CD8-positive, alpha-beta memory T cell (primary cell): ENCODE results near the gene OR4Q2. TPM values are rescaled to one million over a fixed set of nuclear protein-coding genes. Genes with fewer than 3 reads are reported as not detected.

ENCODE experiments used
- CTCF ChIA-PET: fragments of 350-600 bp; sonication (Branson Sonifier 250); formaldehyde crosslinking; loops from one replicate; lab custom pipeline; 2021; ENCODE audit warnings: antibody characterized with exemption; lab: Charles Lee
- POLR2A ChIA-PET: fragments of 350-600 bp; sonication (Branson Sonifier 250); formaldehyde crosslinking; loops from one replicate; lab custom pipeline; 2021; ENCODE audit warnings: antibody characterized with exemption; lab: Charles Lee
- DNase-seq, 5 donors: peaks; one replicate each; pipeline versions ENCODE4 v3.0.0 to v3.0.0-alpha.2; 2020 to 2022; ENCODE audit warnings: mixed read lengths in 1 of 5
- H3K27ac ChIP-seq: one replicate; pipeline ENCODE4 v1.7.0; 2013; ENCODE audit warnings: low read depth, mild to moderate bottlenecking, low read length, moderate library complexity
- H3K27me3 ChIP-seq: 2 replicates; pipeline ENCODE4 v1.7.0; 2013; ENCODE audit warnings: low read length, mild to moderate bottlenecking; ENCODE audit not compliant: insufficient read depth, poor library complexity, severe bottlenecking
- H3K36me3 ChIP-seq: 2 replicates; pipeline ENCODE4 v1.7.0; 2013; ENCODE audit warnings: mild to moderate bottlenecking, low read length, moderate library complexity; ENCODE audit not compliant: insufficient read depth
- H3K4me1 ChIP-seq: 2 replicates; pipeline ENCODE4 v1.7.0; 2013; ENCODE audit warnings: mild to moderate bottlenecking, low read length, moderate library complexity; ENCODE audit not compliant: insufficient read depth
- H3K4me3 ChIP-seq: 2 replicates; pipeline ENCODE4 v1.7.0; 2013; ENCODE audit warnings: mild to moderate bottlenecking, low read length
- H3K9me3 ChIP-seq: 2 replicates; pipeline ENCODE4 v1.7.0; 2013; ENCODE audit warnings: mild to moderate bottlenecking, low read length
- H3K27ac Mint-ChIP-seq, 8 donors: one replicate each; pipeline ENCODE4 v1.8.0; 2020 to 2021; ENCODE audit warnings: mixed read lengths in 8 of 8, mild to moderate bottlenecking in 6 of 8, inconsistent platforms in 3 of 8, moderate library complexity in 3 of 8
- H3K27me3 Mint-ChIP-seq, 2 donors: one replicate each; pipeline ENCODE4 v1.8.0; 2020 to 2021; ENCODE audit warnings: mixed read lengths in 2 of 2, mild to moderate bottlenecking in 1 of 2, moderate library complexity in 1 of 2
- H3K36me3 Mint-ChIP-seq, 3 donors: one replicate each; pipeline ENCODE4 v1.8.0; 2020 to 2021; ENCODE audit warnings: mixed read lengths in 3 of 3, inconsistent platforms in 1 of 3, mild to moderate bottlenecking in 1 of 3
- H3K4me1 Mint-ChIP-seq, 3 donors: one replicate each; pipeline ENCODE4 v1.8.0; 2020 to 2021; ENCODE audit warnings: mixed read lengths in 3 of 3, inconsistent platforms in 1 of 3, mild to moderate bottlenecking in 1 of 3
- H3K4me3 Mint-ChIP-seq, 7 donors: one replicate each; pipeline ENCODE4 v1.8.0; 2020 to 2021; ENCODE audit warnings: mixed read lengths in 7 of 7, mild to moderate bottlenecking in 6 of 7, moderate library complexity in 4 of 7, inconsistent platforms in 2 of 7
- H3K9me3 Mint-ChIP-seq, 5 donors: one replicate each; pipeline ENCODE4 v1.8.0; 2020 to 2022; ENCODE audit warnings: mixed read lengths in 5 of 5, mild to moderate bottlenecking in 3 of 5, moderate library complexity in 2 of 5, inconsistent platforms in 1 of 5
- polyA plus RNA-seq: library from polyadenylated mRNA; unstranded; fragments of 300-500 nt; fragmentation: Illumina TruSeq; gene quantifications from one replicate; pipeline ENCODE4 v1.2.3, GENCODE V29; 2021
- total RNA-seq, 2 experiments: library from RNA; stranded (reverse); gene quantifications; one replicate each; pipeline ENCODE4 v1.2.3, GENCODE V29; 2021

OR4Q2 gene
- total and polyA plus RNA-seq, 3 experiments from 2014 or later, result not detected

DNA sequence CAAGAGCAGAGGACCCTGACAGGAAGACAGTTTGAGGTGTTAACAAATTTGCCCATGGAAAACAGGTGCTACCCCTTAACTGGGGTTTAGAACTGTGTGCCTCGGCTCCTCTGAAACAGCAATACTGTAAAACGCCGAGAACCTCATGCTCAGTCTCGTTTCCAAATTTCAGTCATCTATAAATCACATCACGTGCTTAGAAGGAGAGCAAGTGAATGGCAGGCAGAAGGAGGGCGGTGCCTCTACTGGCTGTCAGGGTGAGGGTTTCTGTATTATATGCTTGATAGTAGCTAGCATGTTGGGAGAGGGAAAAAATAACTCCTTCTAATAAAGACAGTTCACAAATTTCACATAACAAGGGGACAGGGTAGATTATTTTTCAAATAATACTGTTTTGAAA lies 29.1 kb downstream of the OR4Q2 start:
- Histone ChIP-seq H3K9me3 (no peaks in the 10 kb centered on the region), H3K4me3 (no peak overlapping the region), H3K36me3 (no peaks in the 10 kb centered on the region), H3K27me3 (no peaks in the 10 kb centered on the region), H3K27ac (no peak overlapping the region), H3K4me1 (no peaks in the 10 kb centered on the region)
- no peaks in the 10 kb centered on the region for H3K36me3 Mint-ChIP-seq
- H3K27ac Mint-ChIP-seq, result no peak overlapping the region
- no peak overlapping the region for H3K4me3 Mint-ChIP-seq
- ChIA-PET CTCF (no interaction called here), POLR2A (no interaction called here)
- H3K4me1 Mint-ChIP-seq, result no peaks in the 10 kb centered on the region
- no peaks in the 10 kb centered on the region for H3K27me3 Mint-ChIP-seq
- H3K9me3 Mint-ChIP-seq, result peaks cover 0 to 2% (median 0%) of the 10 kb centered on the region in 5 donors
- DNase-seq, result no peak

GRCh38 chr14:20035449-20035848 lies 33.5 kb downstream of the OR4Q2 start:
- no peak for DNase-seq
- Histone ChIP-seq H3K9me3 (no peaks in the 10 kb centered on the region), H3K36me3 (no peaks in the 10 kb centered on the region), H3K4me3 (no peak overlapping the region), H3K4me1 (no peaks in the 10 kb centered on the region), H3K27me3 (no peaks in the 10 kb centered on the region), H3K27ac (no peak overlapping the region)
- ChIA-PET POLR2A (no interaction called here), CTCF (no interaction called here)
- H3K36me3 Mint-ChIP-seq, result no peaks in the 10 kb centered on the region
- H3K27ac Mint-ChIP-seq, result no peak overlapping the region
- peaks cover 0 to 3% (median 2%) of the 10 kb centered on the region in 5 donors for H3K9me3 Mint-ChIP-seq
- no peak overlapping the region for H3K4me3 Mint-ChIP-seq
- H3K4me1 Mint-ChIP-seq, result no peaks in the 10 kb centered on the region
- no peaks in the 10 kb centered on the region for H3K27me3 Mint-ChIP-seq

GRCh38 chr14:20035938-20036337 lies 34.0 kb downstream of the OR4Q2 start, which contains the start of gene OR4K13:
Gene OR4K13 (minus strand): TSS chr14:20036038. CDS start chr14:20034758, 1,280 bp downstream.
- Mint-ChIP-seq H3K27me3 (no peaks in the 10 kb centered on the region), H3K9me3 (peaks cover 0 to 5% (median 2%) of the 10 kb centered on the region in 5 donors), H3K27ac (no peak within 1 kb of the TSS), H3K4me1 (no peaks in the 10 kb centered on the region), H3K4me3 (no peak within 1 kb of the TSS), H3K36me3 (no peaks in the 10 kb centered on the region)
- Histone ChIP-seq H3K36me3 (no peaks in the 10 kb centered on the region), H3K27ac (no peak within 1 kb of the TSS), H3K27me3 (no peaks in the 10 kb centered on the region), H3K4me3 (no peak within 1 kb of the TSS), H3K9me3 (no peaks in the 10 kb centered on the region), H3K4me1 (no peaks in the 10 kb centered on the region)
- ChIA-PET CTCF (no interaction called here), POLR2A (no interaction called here)
- no peak for DNase-seq

GRCh38 chr14:20044243-20044642 lies 42.3 kb downstream of the OR4Q2 start:
- Histone ChIP-seq H3K27ac (no peak overlapping the region), H3K27me3 (no peaks in the 10 kb centered on the region), H3K4me1 (no peaks in the 10 kb centered on the region), H3K4me3 (no peak overlapping the region), H3K9me3 (no peaks in the 10 kb centered on the region), H3K36me3 (no peaks in the 10 kb centered on the region)
- Mint-ChIP-seq H3K27ac (no peak overlapping the region), H3K4me3 (no peak overlapping the region), H3K4me1 (no peaks in the 10 kb centered on the region), H3K9me3 (peaks cover 0 to 8% (median 4%) of the 10 kb centered on the region in 5 donors), H3K27me3 (peaks cover 0 to 9% of the 10 kb centered on the region in 2 donors), H3K36me3 (no peaks in the 10 kb centered on the region)
- CTCF ChIA-PET, result no interaction called here
- no peak for DNase-seq
- POLR2A ChIA-PET, result no interaction called here

- H3K4me1 ChIP-seq, result no peaks in the 10 kb centered on the region
- Mint-ChIP-seq H3K27ac (no peak overlapping the region), H3K9me3 (peaks cover 0 to 3% (median 0%) of the 10 kb centered on the region in 5 donors), H3K4me1 (no peaks in the 10 kb centered on the region), H3K36me3 (no peaks in the 10 kb centered on the region), H3K4me3 (no peak overlapping the region), H3K27me3 (peaks cover 0 to 12% of the 10 kb centered on the region in 2 donors)
- no peaks in the 10 kb centered on the region for H3K9me3 ChIP-seq
- no peak overlapping the region for H3K27ac ChIP-seq
- POLR2A ChIA-PET, result no interaction called here
- H3K27me3 ChIP-seq, result no peaks in the 10 kb centered on the region
- H3K36me3 ChIP-seq, result no peaks in the 10 kb centered on the region
- CTCF ChIA-PET, result no interaction called here
- no peak for DNase-seq
- H3K4me3 ChIP-seq, result no peak overlapping the region
These were observed 46.2 kb downstream of the OR4Q2 start for GRCh38 chr14:20048202-20048601.

Other genes starting within 250 kb of the OR4Q2 start
- gene OR4M1, start 228.7 kb upstream of the OR4Q2 start, total RNA-seq, result not detected
- not detected for gene OR4M1, start 228.7 kb upstream of the OR4Q2 start, polyA plus RNA-seq
- gene OR4N2, start 198.4 kb upstream of the OR4Q2 start, total RNA-seq, result not detected
- not detected for gene OR4N2, start 198.4 kb upstream of the OR4Q2 start, polyA plus RNA-seq
- not detected for gene OR4K2, start 127.0 kb upstream of the OR4Q2 start, total RNA-seq
- gene OR4K2, start 127.0 kb upstream of the OR4Q2 start, polyA plus RNA-seq, result not detected
- gene OR4K5, start 81.6 kb upstream of the OR4Q2 start, total RNA-seq, result not detected
- not detected for gene OR4K5, start 81.6 kb upstream of the OR4Q2 start, polyA plus RNA-seq
- not detected for gene OR4K1, start 71.2 kb upstream of the OR4Q2 start, total RNA-seq
- not detected for gene OR4K1, start 71.2 kb upstream of the OR4Q2 start, polyA plus RNA-seq
- gene OR4K15, start 26.6 kb upstream of the OR4Q2 start, total RNA-seq, result not detected
- not detected for gene OR4K15, start 26.6 kb upstream of the OR4Q2 start, polyA plus RNA-seq
- not detected for gene OR4K14, start 17.1 kb downstream of the OR4Q2 start, total RNA-seq
- gene OR4K14, start 17.1 kb downstream of the OR4Q2 start, polyA plus RNA-seq, result not detected
- not detected for gene OR4K13, start 33.9 kb downstream of the OR4Q2 start, total RNA-seq
- not detected for gene OR4K13, start 33.9 kb downstream of the OR4Q2 start, polyA plus RNA-seq
- gene OR4L1, start 57.9 kb downstream of the OR4Q2 start, total RNA-seq, result not detected
- not detected for gene OR4L1, start 57.9 kb downstream of the OR4Q2 start, polyA plus RNA-seq
- not detected for gene OR4K17, start 108.6 kb downstream of the OR4Q2 start, total RNA-seq
- not detected for gene OR4K17, start 108.6 kb downstream of the OR4Q2 start, polyA plus RNA-seq
- gene OR4N5, start 136.7 kb downstream of the OR4Q2 start, total RNA-seq, result not detected
- gene OR4N5, start 136.7 kb downstream of the OR4Q2 start, polyA plus RNA-seq, result not detected
- not detected for gene OR11G2, start 188.7 kb downstream of the OR4Q2 start, total RNA-seq
- gene OR11G2, start 188.7 kb downstream of the OR4Q2 start, polyA plus RNA-seq, result not detected
- gene OR11H6, start 221.5 kb downstream of the OR4Q2 start, total RNA-seq, result not detected
- gene OR11H6, start 221.5 kb downstream of the OR4Q2 start, polyA plus RNA-seq, result not detected
- not detected for gene OR11H7, start 226.8 kb downstream of the OR4Q2 start, total RNA-seq
- not detected for gene OR11H7, start 226.8 kb downstream of the OR4Q2 start, polyA plus RNA-seq
- not detected for gene OR11H4, start 237.1 kb downstream of the OR4Q2 start, total RNA-seq
- gene OR11H4, start 237.1 kb downstream of the OR4Q2 start, polyA plus RNA-seq, result not detected